K562 (cell line): ENCODE results near the gene SESN2. TPM values are rescaled to one million over a fixed set of nuclear protein-coding genes. Genes with fewer than 3 reads are reported as not detected.

Source experiments
- BRD4 ChIP-seq: fragments of 200-600 bp; sonication (generic); IDR thresholded peaks from 2 replicates; pipeline ENCODE4 v1.6.1; 2017; ENCODE audit warnings: inconsistent platforms
- BRF1 ChIP-seq: IDR thresholded peaks from 3 replicates; pipeline ENCODE4 v1.6.1; 2011; ENCODE audit warnings: borderline replicate concordance, mild to moderate bottlenecking; ENCODE audit not compliant: insufficient read length; ENCODE audit errors: extremely low read depth
- C11orf30 ChIP-seq: fragments of 450-650 bp; IDR thresholded peaks from 2 replicates; pipeline ENCODE4 v1.6.1; 2016; ENCODE audit warnings: low read depth, mild to moderate bottlenecking
- CBX5 ChIP-seq: IDR thresholded peaks from 2 replicates; pipeline ENCODE4 v1.6.1; 2014; ENCODE audit warnings: low read depth, borderline replicate concordance
- HLTF ChIP-seq: fragments of 450-650 bp; IDR thresholded peaks from 2 replicates; pipeline ENCODE4 v1.6.1; 2016
- JUNB ChIP-seq: fragments of 450-650 bp; formaldehyde crosslinking; conservative IDR thresholded peaks from 2 replicates; pipeline ENCODE4 v1.4.0; 2020; ENCODE audit warnings: mild to moderate bottlenecking
- NCOA6 ChIP-seq: fragments of 450-650 bp; IDR thresholded peaks from 2 replicates; pipeline ENCODE4 v1.6.1; 2017; ENCODE audit warnings: mild to moderate bottlenecking
- NFXL1 ChIP-seq: fragments of 450-650 bp; formaldehyde crosslinking; IDR thresholded peaks from 2 replicates; pipeline ENCODE4 v1.4.0; 2021; ENCODE audit warnings: mild to moderate bottlenecking
- NR3C1 ChIP-seq: sonication (generic); formaldehyde crosslinking; IDR thresholded peaks from 2 replicates; pipeline ENCODE4 v1.8.1; 2022; ENCODE audit warnings: missing genetic modification reagents
- PHF8 ChIP-seq: fragments of 200-600 bp; sonication (generic); IDR thresholded peaks from 2 replicates; pipeline ENCODE4 v1.6.1; 2012; ENCODE audit warnings: mixed run types, mild to moderate bottlenecking, inconsistent platforms, low read length, moderate library complexity, borderline replicate concordance
- RBM22 ChIP-seq: fragments of 200-400 bp; formaldehyde crosslinking; IDR thresholded peaks from 2 replicates; pipeline ENCODE4 v1.6.1; 2018; ENCODE audit warnings: low read length, low read depth; ENCODE audit not compliant: poor library complexity, severe bottlenecking
- SMAD3 ChIP-seq: fragments of 450-650 bp; formaldehyde crosslinking; conservative IDR thresholded peaks from 2 replicates; pipeline ENCODE4 v1.4.0; 2020; ENCODE audit warnings: mild to moderate bottlenecking
- STAT5A ChIP-seq: IDR thresholded peaks from 2 replicates; pipeline ENCODE4 v1.6.1; 2012; ENCODE audit warnings: low read length, inconsistent platforms, borderline replicate concordance
- ZNF354B ChIP-seq: fragments of 250-450 bp; sonication (Bioruptor Pico); IDR thresholded peaks from 2 replicates; pipeline ENCODE4 v1.4.0; 2020
- ZNF431 ChIP-seq: sonication (generic); formaldehyde crosslinking; IDR thresholded peaks from 2 replicates; pipeline ENCODE4 v1.8.0; 2022; ENCODE audit warnings: mild to moderate bottlenecking, missing genetic modification reagents
- polyA plus RNA-seq, 8 experiments: library from polyadenylated mRNA; depleted of rRNA in 4 of 8; stranded (reverse) in 5 of 8; unstranded in 3 of 8; fragments of >200 nt; fragmentation: Nextera tagmentation in 2 of 8; fragmentation: Illumina TruSeq in 1 of 8; extraction: Ambion mirVana in 2 of 8; extraction: Trizol in 1 of 8; gene quantifications; 2 replicates each; pipeline versions ENCODE4 v1.2.1 to v1.2.3, GENCODE V29; 2011 to 2014; ENCODE audit warnings: inconsistent platforms in 1 of 8, missing spikeins in 1 of 8
- total RNA-seq, 7 experiments: library from RNA; depleted of rRNA in 6 of 7; stranded (reverse); fragments of >200 nt in 6 of 7; fragmentation: Illumina TruSeq in 2 of 7; extraction: Trizol in 2 of 7; gene quantifications; 2 replicates each; pipeline versions ENCODE4 v1.2.1 to v1.2.3, GENCODE V29; 2011 to 2021; ENCODE audit warnings: low replicate concordance in 1 of 7
- TF ChIP-seq, protein P1 (sequence below): sonication (generic); formaldehyde crosslinking; IDR thresholded peaks from 2 replicates; pipeline ENCODE4 v1.8.1; 2023; ENCODE audit warnings: mild to moderate bottlenecking, missing genetic modification reagents
- TF ChIP-seq, protein P2 (sequence below): fragments of 450-650 bp; conservative IDR thresholded peaks from 2 replicates; pipeline ENCODE4 v1.6.1; 2016; ENCODE audit warnings: missing genetic modification characterization, low read depth, mild to moderate bottlenecking, missing compliant biosample characterization, moderate library complexity
- TF ChIP-seq, protein P3 (sequence below), 3 experiments: fragments of 200-800 bp in 1 of 3; sonication (Bioruptor generic) in 1 of 3; sonication (generic) in 1 of 3; formaldehyde crosslinking in 1 of 3; IDR thresholded peaks; 2 replicates each; pipeline versions ENCODE4 v1.6.1 to v1.8.0; 2016 to 2022; ENCODE audit warnings: mild to moderate bottlenecking in 2 of 3, missing compliant biosample characterization in 2 of 3, missing genetic modification characterization in 2 of 3, missing genetic modification reagents in 1 of 3
- TF ChIP-seq, protein P4 (sequence below): fragments of 250-450 bp; sonication (Bioruptor Pico); IDR thresholded peaks from 2 replicates; pipeline ENCODE4 v1.9.0; 2021; ENCODE audit warnings: mild to moderate bottlenecking
- TF ChIP-seq, protein P5 (sequence below): sonication (generic); formaldehyde crosslinking; IDR thresholded peaks from 2 replicates; pipeline ENCODE4 v1.8.0; 2022; ENCODE audit warnings: missing genetic modification reagents, mild to moderate bottlenecking, moderate library complexity, borderline replicate concordance
- TF ChIP-seq, protein P6 (sequence below): fragments of 450-650 bp; IDR thresholded peaks from 2 replicates; pipeline ENCODE4 v1.6.1; 2014; ENCODE audit warnings: low read depth, mild to moderate bottlenecking, moderate library complexity, borderline replicate concordance

Gene SESN2
- total and polyA plus RNA-seq, 9 of the 15 experiments (the other 6 are each of a cell fraction or from before 2014, with no cell fraction given): 3.7 to 71.3 (median 16.8) TPM

DNA sequence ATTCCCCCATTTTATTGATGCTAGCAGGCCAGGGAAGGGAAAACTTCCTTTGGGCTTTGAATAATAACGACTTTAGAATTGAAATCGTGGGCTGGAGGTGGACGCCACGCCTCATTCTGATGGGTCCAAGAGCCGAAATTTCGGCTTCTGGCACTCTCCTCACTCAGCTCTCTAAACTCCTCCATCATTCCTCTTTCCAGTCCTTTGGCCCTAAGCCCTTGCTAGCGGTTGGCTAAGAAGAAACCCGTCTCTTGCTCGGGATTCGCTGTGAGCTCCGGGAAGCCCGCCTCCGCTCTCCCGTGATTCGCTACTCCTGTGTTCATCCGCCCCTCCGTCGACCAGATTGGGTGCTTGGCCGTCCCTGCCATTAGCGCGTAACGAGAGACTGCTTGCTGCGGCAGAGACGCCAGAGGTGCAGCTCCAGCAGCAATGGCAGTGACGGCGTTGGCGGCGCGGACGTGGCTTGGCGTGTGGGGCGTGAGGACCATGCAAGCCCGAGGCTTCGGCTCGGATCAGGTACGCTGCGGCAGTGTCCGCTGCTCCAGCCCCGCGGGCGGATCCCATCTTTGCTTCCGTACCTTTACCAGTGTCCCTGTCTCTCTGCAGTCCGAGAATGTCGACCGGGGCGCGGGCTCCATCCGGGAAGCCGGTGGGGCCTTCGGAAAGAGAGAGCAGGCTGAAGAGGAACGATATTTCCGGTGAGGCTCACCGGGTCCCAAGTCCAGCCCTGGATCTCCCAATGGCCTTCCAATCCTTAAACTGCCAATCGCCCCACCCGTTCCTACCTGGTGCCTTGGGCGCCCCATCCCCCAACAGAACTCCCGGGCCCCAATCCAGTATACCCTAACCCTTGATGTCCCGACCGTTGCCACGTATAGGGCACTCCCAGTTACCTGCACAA lies 23.3 kb upstream of the SESN2 start, which contains the start of gene ATP5IF1 (continued):
- TF ChIP-seq ZNF431 (CRISPR knock-in tag) (no peak; the same call in 1 of the 2 replicates), NCOA6 (no peak), PHF8 (peak; percentile 96), SMAD3 (CRISPR knock-in tag) (no peak), CBX5 (0 out of 2 replicates have a peak, but pooled peaks have one; percentile 31), BRF1 (no peak), STAT5A (no peak), JUNB (CRISPR knock-in tag) (no peak), BRD4 (no peak), RBM22 (no peak), NR3C1 (CRISPR knock-in tag) (no peak), NFXL1 (no peak), ZNF354B (CRISPR knock-in tag) (no peak), C11orf30 (peak; percentile 79), HLTF (no peak)
- TF ChIP-seq, protein P1, sequence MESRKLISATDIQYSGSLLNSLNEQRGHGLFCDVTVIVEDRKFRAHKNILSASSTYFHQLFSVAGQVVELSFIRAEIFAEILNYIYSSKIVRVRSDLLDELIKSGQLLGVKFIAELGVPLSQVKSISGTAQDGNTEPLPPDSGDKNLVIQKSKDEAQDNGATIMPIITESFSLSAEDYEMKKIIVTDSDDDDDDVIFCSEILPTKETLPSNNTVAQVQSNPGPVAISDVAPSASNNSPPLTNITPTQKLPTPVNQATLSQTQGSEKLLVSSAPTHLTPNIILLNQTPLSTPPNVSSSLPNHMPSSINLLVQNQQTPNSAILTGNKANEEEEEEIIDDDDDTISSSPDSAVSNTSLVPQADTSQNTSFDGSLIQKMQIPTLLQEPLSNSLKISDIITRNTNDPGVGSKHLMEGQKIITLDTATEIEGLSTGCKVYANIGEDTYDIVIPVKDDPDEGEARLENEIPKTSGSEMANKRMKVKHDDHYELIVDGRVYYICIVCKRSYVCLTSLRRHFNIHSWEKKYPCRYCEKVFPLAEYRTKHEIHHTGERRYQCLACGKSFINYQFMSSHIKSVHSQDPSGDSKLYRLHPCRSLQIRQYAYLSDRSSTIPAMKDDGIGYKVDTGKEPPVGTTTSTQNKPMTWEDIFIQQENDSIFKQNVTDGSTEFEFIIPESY (CRISPR knock-in tag): no peak
- TF ChIP-seq, protein P2, sequence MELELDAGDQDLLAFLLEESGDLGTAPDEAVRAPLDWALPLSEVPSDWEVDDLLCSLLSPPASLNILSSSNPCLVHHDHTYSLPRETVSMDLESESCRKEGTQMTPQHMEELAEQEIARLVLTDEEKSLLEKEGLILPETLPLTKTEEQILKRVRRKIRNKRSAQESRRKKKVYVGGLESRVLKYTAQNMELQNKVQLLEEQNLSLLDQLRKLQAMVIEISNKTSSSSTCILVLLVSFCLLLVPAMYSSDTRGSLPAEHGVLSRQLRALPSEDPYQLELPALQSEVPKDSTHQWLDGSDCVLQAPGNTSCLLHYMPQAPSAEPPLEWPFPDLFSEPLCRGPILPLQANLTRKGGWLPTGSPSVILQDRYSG (tag): no peak
- TF ChIP-seq, protein P3, sequence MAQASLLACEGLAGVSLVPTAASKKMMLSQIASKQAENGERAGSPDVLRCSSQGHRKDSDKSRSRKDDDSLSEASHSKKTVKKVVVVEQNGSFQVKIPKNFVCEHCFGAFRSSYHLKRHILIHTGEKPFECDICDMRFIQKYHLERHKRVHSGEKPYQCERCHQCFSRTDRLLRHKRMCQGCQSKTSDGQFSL (CRISPR knock-in tag; IDR thresholded peaks at IDR 0.05): no peak; the same call in 1 of the 2 replicates
- TF ChIP-seq, protein P3 (tag; IDR thresholded peaks at IDR 0.05): no peak
- TF ChIP-seq, protein P4, sequence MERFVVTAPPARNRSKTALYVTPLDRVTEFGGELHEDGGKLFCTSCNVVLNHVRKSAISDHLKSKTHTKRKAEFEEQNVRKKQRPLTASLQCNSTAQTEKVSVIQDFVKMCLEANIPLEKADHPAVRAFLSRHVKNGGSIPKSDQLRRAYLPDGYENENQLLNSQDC (CRISPR knock-in tag): 0 out of 2 replicates have a peak, but pooled peaks have one; percentile 13
- TF ChIP-seq, protein P5, sequence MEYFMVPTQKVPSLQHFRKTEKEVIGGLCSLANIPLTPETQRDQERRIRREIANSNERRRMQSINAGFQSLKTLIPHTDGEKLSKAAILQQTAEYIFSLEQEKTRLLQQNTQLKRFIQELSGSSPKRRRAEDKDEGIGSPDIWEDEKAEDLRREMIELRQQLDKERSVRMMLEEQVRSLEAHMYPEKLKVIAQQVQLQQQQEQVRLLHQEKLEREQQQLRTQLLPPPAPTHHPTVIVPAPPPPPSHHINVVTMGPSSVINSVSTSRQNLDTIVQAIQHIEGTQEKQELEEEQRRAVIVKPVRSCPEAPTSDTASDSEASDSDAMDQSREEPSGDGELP: peak; percentile 71
- TF ChIP-seq, protein P6, sequence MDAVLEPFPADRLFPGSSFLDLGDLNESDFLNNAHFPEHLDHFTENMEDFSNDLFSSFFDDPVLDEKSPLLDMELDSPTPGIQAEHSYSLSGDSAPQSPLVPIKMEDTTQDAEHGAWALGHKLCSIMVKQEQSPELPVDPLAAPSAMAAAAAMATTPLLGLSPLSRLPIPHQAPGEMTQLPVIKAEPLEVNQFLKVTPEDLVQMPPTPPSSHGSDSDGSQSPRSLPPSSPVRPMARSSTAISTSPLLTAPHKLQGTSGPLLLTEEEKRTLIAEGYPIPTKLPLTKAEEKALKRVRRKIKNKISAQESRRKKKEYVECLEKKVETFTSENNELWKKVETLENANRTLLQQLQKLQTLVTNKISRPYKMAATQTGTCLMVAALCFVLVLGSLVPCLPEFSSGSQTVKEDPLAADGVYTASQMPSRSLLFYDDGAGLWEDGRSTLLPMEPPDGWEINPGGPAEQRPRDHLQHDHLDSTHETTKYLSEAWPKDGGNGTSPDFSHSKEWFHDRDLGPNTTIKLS: peak; percentile 81
